HCT116 (cell line): ENCODE data around the gene BPIFB6. TPM values are rescaled to one million over a fixed set of nuclear protein-coding genes. Genes with fewer than 3 reads are reported as not detected.

Experiments
- ATAC-seq: fragments of 200-7000 bp; cut with Tn5 transposase; 2 replicates; pipeline ENCODE4 v1.9.1; 2020; ENCODE audit warnings: mild to moderate bottlenecking, moderate library complexity
- BruUV-seq: library from RNA; stranded (reverse); fragments of 400-500 nt; replicated peaks from 2 replicates; lab custom pipeline; 2021; lab: Mats Ljungman, UMichigan
- CTCF ChIA-PET: fragments of 300-600 bp; sonication (Branson Sonifier 250); formaldehyde crosslinking; loops from one replicate; lab custom pipeline; 2021; ENCODE audit warnings: antibody characterized with exemption; lab: Charles Lee
- POLR2A ChIA-PET: fragments of 300-600, 350-600 bp; sonication (Branson Sonifier 250); formaldehyde crosslinking; loops from one replicate; lab custom pipeline; 2021; ENCODE audit warnings: antibody characterized with exemption; lab: Charles Lee
- RAD21 ChIA-PET, 2 experiments: fragments of 300-600 bp; sonication (Branson Sonifier 250); formaldehyde crosslinking; loops; one replicate each; lab custom pipeline; 2023; ENCODE audit warnings: low total read pairs in 2 of 2; ENCODE audit not compliant: uncharacterized antibody in 2 of 2, unreplicated experiment in 2 of 2, low non-redundant PET in 1 of 2; lab: Charles Lee
- DNase-seq: peaks from one replicate; pipeline ENCODE4 v3.0.0-alpha.2; 2010; ENCODE audit warnings: low read depth, low spot score
- H2AFZ ChIP-seq: fragments of 200-600 bp; shearing (Covaris generic), sonication (generic); 2 replicates; pipeline ENCODE4 v1.6.1; 2017; ENCODE audit warnings: low read depth, mixed run types, mixed read lengths, antibody characterized with exemption, low read length; ENCODE audit not compliant: poor library complexity, severe bottlenecking
- H3K27ac ChIP-seq: 2 replicates; pipeline ENCODE4 v1.5.1; 2012; ENCODE audit warnings: low read depth, low read length
- H3K27me3 ChIP-seq: fragments of 200-600 bp; sonication (generic); 2 replicates; pipeline ENCODE4 v1.6.1; 2016; ENCODE audit warnings: mixed run types, low read length, mixed read lengths; ENCODE audit not compliant: insufficient read depth
- H3K36me3 ChIP-seq, 2 experiments: fragments of 200-500 bp in 1 of 2; fragments of 200-600 bp in 1 of 2; sonication (Bioruptor generic) in 1 of 2; sonication (generic) in 1 of 2; 2 replicates each; pipeline versions ENCODE4 v1.5.1 to v1.6.1; 2014 to 2016; ENCODE audit warnings: low read length in 2 of 2, inconsistent platforms in 1 of 2, mixed read lengths in 1 of 2, mixed run types in 1 of 2; ENCODE audit not compliant: insufficient read depth in 2 of 2, control insufficient read depth in 1 of 2
- H3K4me1 ChIP-seq, 2 experiments: fragments of 200-600 bp in 1 of 2; sonication (generic) in 1 of 2; 2 replicates each; pipeline versions ENCODE4 v1.5.1 to v1.6.1; 2012 to 2017; ENCODE audit warnings: low read length in 2 of 2, inconsistent platforms in 1 of 2, mild to moderate bottlenecking in 1 of 2, mixed read lengths in 1 of 2, mixed run types in 1 of 2, moderate library complexity in 1 of 2; ENCODE audit not compliant: insufficient read depth in 2 of 2, control insufficient read depth in 1 of 2
- H3K4me2 ChIP-seq: fragments of 200-600 bp; sonication (generic); 2 replicates; pipeline ENCODE4 v1.6.1; 2017; ENCODE audit warnings: mixed run types, low read length, mixed read lengths
- H3K4me3 ChIP-seq, 2 experiments: fragments of 200-600 bp in 1 of 2; sonication (generic) in 1 of 2; replicated peaks in 1 of 2; 2 replicates each; pipeline ENCODE4 v1.5.1; 2011 to 2016; ENCODE audit warnings: low read length in 2 of 2, control low read depth in 1 of 2, low read depth in 1 of 2, mild to moderate bottlenecking in 1 of 2, mixed read lengths in 1 of 2, mixed run types in 1 of 2
- H3K79me2 ChIP-seq: fragments of 200-600 bp; sonication (generic); 2 replicates; pipeline ENCODE4 v1.6.1; 2017; ENCODE audit warnings: mild to moderate bottlenecking, mixed run types, low read length, moderate library complexity, mixed read lengths; ENCODE audit not compliant: insufficient read depth
- H3K9ac ChIP-seq: fragments of 200-600 bp; sonication (generic); 2 replicates; pipeline ENCODE4 v1.6.1; 2016; ENCODE audit warnings: low read length, mixed read lengths
- H3K9me2 ChIP-seq: fragments of 200-600 bp; sonication (generic), shearing (Covaris generic); 2 replicates; pipeline ENCODE4 v1.6.1; 2017; ENCODE audit warnings: mixed run types, mild to moderate bottlenecking, moderate library complexity; ENCODE audit not compliant: insufficient read depth
- H3K9me3 ChIP-seq, 2 experiments: fragments of 200-500 bp in 1 of 2; fragments of 200-600 bp in 1 of 2; sonication (Bioruptor generic) in 1 of 2; sonication (generic) in 1 of 2; 2 replicates each; pipeline ENCODE4 v1.6.1; 2014 to 2017; ENCODE audit warnings: low read length in 2 of 2, mixed read lengths in 2 of 2, inconsistent platforms in 1 of 2, low read depth in 1 of 2, mild to moderate bottlenecking in 1 of 2, mixed run types in 1 of 2, moderate library complexity in 1 of 2; ENCODE audit not compliant: control insufficient read depth in 1 of 2, insufficient read depth in 1 of 2
- H4K20me1 ChIP-seq: fragments of 200-600 bp; sonication (generic), shearing (Covaris generic); 2 replicates; pipeline ENCODE4 v1.6.1; 2017; ENCODE audit warnings: mixed run types, mild to moderate bottlenecking, moderate library complexity; ENCODE audit not compliant: insufficient read depth
- CEBPB ChIP-seq: IDR thresholded peaks from 2 replicates; pipeline ENCODE4 v1.6.1; 2012; ENCODE audit warnings: low read depth
- ELF1 ChIP-seq: IDR thresholded peaks from 2 replicates; pipeline ENCODE4 v1.6.1; 2012; ENCODE audit warnings: low read depth, borderline replicate concordance
- EZH2 ChIP-seq: fragments of 200-600 bp; sonication (generic); IDR thresholded peaks from 2 replicates; pipeline ENCODE4 v1.6.1; 2017; ENCODE audit warnings: antibody characterized with exemption, mixed run types
- EZH2phosphoT487 ChIP-seq: fragments of 200-600 bp; IDR thresholded peaks from 2 replicates; pipeline ENCODE4 v1.6.1; 2018; ENCODE audit warnings: antibody characterized with exemption, borderline replicate concordance
- FOSL1 ChIP-seq: IDR thresholded peaks from 2 replicates; pipeline ENCODE4 v1.6.1; 2012; ENCODE audit warnings: low read depth
- JUND ChIP-seq: IDR thresholded peaks from 2 replicates; pipeline ENCODE4 v1.6.1; 2012
- POLR2A ChIP-seq: IDR thresholded peaks from 2 replicates; pipeline ENCODE4 v1.7.0; 2011; ENCODE audit warnings: borderline replicate concordance; ENCODE audit not compliant: insufficient read depth, insufficient read length; ENCODE audit errors: extremely low read depth
- TCF7L2 ChIP-seq: IDR thresholded peaks from 2 replicates; pipeline ENCODE4 v1.7.0; 2011; ENCODE audit warnings: borderline replicate concordance, inconsistent platforms; ENCODE audit not compliant: insufficient read depth, insufficient read length; ENCODE audit errors: extremely low read depth
- YY1 ChIP-seq: IDR thresholded peaks from 2 replicates; pipeline ENCODE4 v1.6.1; 2011; ENCODE audit warnings: low read length, low read depth, moderate library complexity, mild to moderate bottlenecking; ENCODE audit not compliant: insufficient replicate concordance; ENCODE audit errors: extremely low read depth
- intact Hi-C: fragments of 100-400 bp; cut with micrococcal nuclease; formaldehyde crosslinking; loops from 2 replicates; pipeline ENCODE4 v1.10.0; 2022
- total RNA-seq: library from RNA; stranded (reverse); gene quantifications from one replicate; pipeline ENCODE4 v1.2.1, GENCODE V29; 2021; ENCODE audit not compliant: unreplicated experiment
- TF ChIP-seq, protein P1 (sequence below): IDR thresholded peaks from 2 replicates; pipeline ENCODE4 v1.6.1; 2012; ENCODE audit warnings: low read depth

Gene BPIFB6
- total RNA-seq, 1 experiment from 2014 or later = not detected

DNA sequence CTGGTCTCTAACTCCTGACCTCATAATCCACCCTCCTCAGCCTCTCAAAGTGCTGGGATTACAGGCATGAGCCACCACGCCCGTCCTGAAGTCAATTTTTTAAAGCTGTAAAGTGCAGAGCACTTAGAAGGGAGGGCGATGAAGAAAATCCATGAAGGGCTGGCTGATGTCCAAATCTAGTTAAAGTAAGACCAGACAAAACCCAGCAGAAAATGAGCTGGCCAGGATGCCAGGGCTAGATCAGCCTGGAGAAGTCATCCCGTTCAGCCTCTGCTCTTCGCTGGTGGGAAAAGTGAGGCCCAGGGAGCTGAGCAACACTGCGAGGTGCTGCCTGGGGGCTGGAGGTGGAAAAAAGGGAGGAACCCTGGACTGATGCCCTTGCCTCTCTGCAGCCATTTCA is 51.1 kb downstream of the BPIFB6 start (continued):
- TF ChIP-seq, protein P1, sequence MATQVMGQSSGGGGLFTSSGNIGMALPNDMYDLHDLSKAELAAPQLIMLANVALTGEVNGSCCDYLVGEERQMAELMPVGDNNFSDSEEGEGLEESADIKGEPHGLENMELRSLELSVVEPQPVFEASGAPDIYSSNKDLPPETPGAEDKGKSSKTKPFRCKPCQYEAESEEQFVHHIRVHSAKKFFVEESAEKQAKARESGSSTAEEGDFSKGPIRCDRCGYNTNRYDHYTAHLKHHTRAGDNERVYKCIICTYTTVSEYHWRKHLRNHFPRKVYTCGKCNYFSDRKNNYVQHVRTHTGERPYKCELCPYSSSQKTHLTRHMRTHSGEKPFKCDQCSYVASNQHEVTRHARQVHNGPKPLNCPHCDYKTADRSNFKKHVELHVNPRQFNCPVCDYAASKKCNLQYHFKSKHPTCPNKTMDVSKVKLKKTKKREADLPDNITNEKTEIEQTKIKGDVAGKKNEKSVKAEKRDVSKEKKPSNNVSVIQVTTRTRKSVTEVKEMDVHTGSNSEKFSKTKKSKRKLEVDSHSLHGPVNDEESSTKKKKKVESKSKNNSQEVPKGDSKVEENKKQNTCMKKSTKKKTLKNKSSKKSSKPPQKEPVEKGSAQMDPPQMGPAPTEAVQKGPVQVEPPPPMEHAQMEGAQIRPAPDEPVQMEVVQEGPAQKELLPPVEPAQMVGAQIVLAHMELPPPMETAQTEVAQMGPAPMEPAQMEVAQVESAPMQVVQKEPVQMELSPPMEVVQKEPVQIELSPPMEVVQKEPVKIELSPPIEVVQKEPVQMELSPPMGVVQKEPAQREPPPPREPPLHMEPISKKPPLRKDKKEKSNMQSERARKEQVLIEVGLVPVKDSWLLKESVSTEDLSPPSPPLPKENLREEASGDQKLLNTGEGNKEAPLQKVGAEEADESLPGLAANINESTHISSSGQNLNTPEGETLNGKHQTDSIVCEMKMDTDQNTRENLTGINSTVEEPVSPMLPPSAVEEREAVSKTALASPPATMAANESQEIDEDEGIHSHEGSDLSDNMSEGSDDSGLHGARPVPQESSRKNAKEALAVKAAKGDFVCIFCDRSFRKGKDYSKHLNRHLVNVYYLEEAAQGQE = no peak
- TF ChIP-seq EZH2 (no peak), EZH2phosphoT487 (no peak), TCF7L2 (no peak)

DNA sequence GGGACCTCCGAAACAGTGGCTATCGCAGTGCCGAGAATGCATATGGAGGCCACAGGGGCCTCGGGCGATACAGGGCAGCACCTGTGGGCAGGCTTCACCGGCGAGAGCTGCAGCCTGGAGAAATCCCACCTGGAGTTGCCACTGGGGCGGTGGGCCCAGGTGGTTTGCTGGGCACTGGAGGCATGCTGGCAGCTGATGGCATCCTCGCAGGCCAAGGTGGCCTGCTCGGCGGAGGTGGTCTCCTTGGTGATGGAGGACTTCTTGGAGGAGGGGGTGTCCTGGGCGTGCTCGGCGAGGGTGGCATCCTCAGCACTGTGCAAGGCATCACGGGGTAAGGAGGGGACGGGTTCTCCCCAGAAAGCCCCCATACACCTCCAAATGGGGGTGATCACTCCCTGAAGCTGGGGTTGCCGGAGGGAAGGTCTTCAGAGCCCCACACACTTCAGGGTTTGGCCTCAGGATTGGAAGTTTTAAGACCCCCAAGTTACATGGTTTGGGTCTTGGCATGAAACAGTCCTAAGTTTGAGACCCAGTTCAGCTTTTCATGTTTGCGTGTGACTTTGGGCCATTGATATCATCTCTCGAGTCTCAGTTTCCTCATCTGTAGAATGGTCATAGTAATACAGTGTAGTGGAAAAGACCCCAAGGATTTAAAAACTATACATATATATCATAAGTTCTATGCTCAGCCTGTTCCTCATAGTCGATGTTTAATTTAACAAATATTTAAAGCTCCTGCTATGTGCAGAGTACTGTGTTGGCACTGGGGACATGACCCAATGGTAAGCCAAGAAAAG is 52.3 kb downstream of the BPIFB6 start:
- intact Hi-C loops = no loop called here
- no peak for DNase-seq
- no peaks in the 10 kb centered on the region for H3K9me3 ChIP-seq
- no peak for ATAC-seq
- no peaks in the 10 kb centered on the region for H3K36me3 ChIP-seq
- no peak overlapping the region for H3K27ac ChIP-seq
- no peaks in the 10 kb centered on the region for H3K4me1 ChIP-seq
- no TSS peak for BruUV-seq
- RAD21 ChIA-PET = no interaction called here
- no peaks in the 10 kb centered on the region; the same call in 1 of the 2 replicates for H3K27me3 ChIP-seq
- CTCF ChIA-PET = no interaction called here
- H4K20me1 ChIP-seq = no peaks in the 10 kb centered on the region
- H2AFZ ChIP-seq = no peak overlapping the region
- POLR2A ChIA-PET = no interaction called here
- H3K4me2 ChIP-seq = no peak overlapping the region
- no peaks in the 10 kb centered on the region for H3K9me2 ChIP-seq
- H3K79me2 ChIP-seq = no peaks in the 10 kb centered on the region
- no peak overlapping the region for H3K4me3 ChIP-seq
- H3K9ac ChIP-seq = no peak overlapping the region
- TF ChIP-seq FOSL1 = no peak
- no peak for TF ChIP-seq YY1
- no peak for TF ChIP-seq EZH2phosphoT487
- TF ChIP-seq JUND = no peak
- TF ChIP-seq ELF1 = no peak
- TF ChIP-seq POLR2A = no peak
- TF ChIP-seq CEBPB = no peak
